ENCODE data around the gene KREMEN2.

KREMEN2 gene

GRCh38 chr16:3010510-3010909 is 46.4 kb downstream of the KREMEN2 start:
- Histone ChIP-seq H3K4me1 (ENCODE audit: control insufficient read depth in 2 of 2, insufficient read depth in 2 of 2, low read length in 2 of 2) (peaks cover 30 to 40% of the 10 kb centered on the region in 2 donors), H3K36me3 (ENCODE audit: control insufficient read depth in 2 of 2, insufficient read depth in 2 of 2, low read length in 2 of 2) (no peaks in the 10 kb centered on the region), H3K27ac (ENCODE audit: low read depth in 2 of 2, low read length in 2 of 2) (no peak overlapping the region), H3K27me3 (ENCODE audit: control insufficient read depth in 2 of 2, insufficient read depth in 2 of 2, low read length in 2 of 2) (peaks cover 0 to 13% of the 10 kb centered on the region in 2 donors), H3K4me3 (ENCODE audit: low read length in 2 of 2) (no peak overlapping the region), H3K9me3 (ENCODE audit: control insufficient read depth in 2 of 2, low read length in 2 of 2) (no peaks in the 10 kb centered on the region), H3K9ac (ENCODE audit: low read depth in 1 of 2, low read length in 2 of 2) (no peak overlapping the region)

GRCh38 chr16:3012246-3012645 is 48.2 kb downstream of the KREMEN2 start:
- Histone ChIP-seq H3K4me3 (ENCODE audit: low read length in 2 of 2) (peak overlapping the region; percentile 13 to 35), H3K9me3 (ENCODE audit: control insufficient read depth in 2 of 2, low read length in 2 of 2) (no peaks in the 10 kb centered on the region), H3K4me1 (ENCODE audit: control insufficient read depth in 2 of 2, insufficient read depth in 2 of 2, low read length in 2 of 2) (peaks cover 20 to 25% of the 10 kb centered on the region in 2 donors), H3K36me3 (ENCODE audit: control insufficient read depth in 2 of 2, insufficient read depth in 2 of 2, low read length in 2 of 2) (no peaks in the 10 kb centered on the region), H3K27me3 (ENCODE audit: control insufficient read depth in 2 of 2, insufficient read depth in 2 of 2, low read length in 2 of 2) (peaks cover 0 to 11% of the 10 kb centered on the region in 2 donors), H3K9ac (ENCODE audit: low read depth in 1 of 2, low read length in 2 of 2) (no peak overlapping the region), H3K27ac (ENCODE audit: low read depth in 2 of 2, low read length in 2 of 2) (no peak overlapping the region)

- H3K27ac ChIP-seq (ENCODE audit: low read depth in 2 of 2, low read length in 2 of 2) = no peak within 1 kb of the TSS
- H3K9me3 ChIP-seq (ENCODE audit: control insufficient read depth in 2 of 2, low read length in 2 of 2) = no peaks in the 10 kb centered on the region
- peak within 1 kb of the TSS; percentile 13 to 35 for H3K4me3 ChIP-seq (ENCODE audit: low read length in 2 of 2)
- H3K36me3 ChIP-seq (ENCODE audit: control insufficient read depth in 2 of 2, insufficient read depth in 2 of 2, low read length in 2 of 2) = no peaks in the 10 kb centered on the region
- H3K4me1 ChIP-seq (ENCODE audit: control insufficient read depth in 2 of 2, insufficient read depth in 2 of 2, low read length in 2 of 2) = peaks cover 16 to 19% of the 10 kb centered on the region in 2 donors
- peaks cover 0 to 11% of the 10 kb centered on the region in 2 donors for H3K27me3 ChIP-seq (ENCODE audit: control insufficient read depth in 2 of 2, insufficient read depth in 2 of 2, low read length in 2 of 2)
- H3K9ac ChIP-seq (ENCODE audit: low read depth in 1 of 2, low read length in 2 of 2) = peak within 1 kb of the TSS in 1 of 2 donors; percentile 6
Measured at GRCh38 chr16:3012828-3013420, 48.8 kb downstream of the KREMEN2 start, which contains the start of gene CLDN9. CLDN9 (plus strand) TSS chr16:3012923; CDS start chr16:3013363, 440 bp downstream.

GRCh38 chr16:3013491-3013951 is 49.4 kb downstream of the KREMEN2 start:
- Histone ChIP-seq H3K27ac (ENCODE audit: low read depth in 2 of 2, low read length in 2 of 2) (no peak overlapping the region), H3K9me3 (ENCODE audit: control insufficient read depth in 2 of 2, low read length in 2 of 2) (no peaks in the 10 kb centered on the region), H3K4me1 (ENCODE audit: control insufficient read depth in 2 of 2, insufficient read depth in 2 of 2, low read length in 2 of 2) (peaks cover 14 to 17% of the 10 kb centered on the region in 2 donors), H3K9ac (ENCODE audit: low read depth in 1 of 2, low read length in 2 of 2) (no peak overlapping the region), H3K4me3 (ENCODE audit: low read length in 2 of 2) (no peak overlapping the region), H3K36me3 (ENCODE audit: control insufficient read depth in 2 of 2, insufficient read depth in 2 of 2, low read length in 2 of 2) (no peaks in the 10 kb centered on the region), H3K27me3 (ENCODE audit: control insufficient read depth in 2 of 2, insufficient read depth in 2 of 2, low read length in 2 of 2) (peaks cover 4 to 7% of the 10 kb centered on the region in 2 donors)

- no peaks in the 10 kb centered on the region for H3K9me3 ChIP-seq (ENCODE audit: control insufficient read depth in 2 of 2, low read length in 2 of 2)
- H3K4me1 ChIP-seq (ENCODE audit: control insufficient read depth in 2 of 2, insufficient read depth in 2 of 2, low read length in 2 of 2) = peaks cover 11 to 13% of the 10 kb centered on the region in 2 donors
- H3K27ac ChIP-seq (ENCODE audit: low read depth in 2 of 2, low read length in 2 of 2) = no peak overlapping the region
- no peak overlapping the region for H3K9ac ChIP-seq (ENCODE audit: low read depth in 1 of 2, low read length in 2 of 2)
- no peaks in the 10 kb centered on the region for H3K36me3 ChIP-seq (ENCODE audit: control insufficient read depth in 2 of 2, insufficient read depth in 2 of 2, low read length in 2 of 2)
- H3K4me3 ChIP-seq (ENCODE audit: low read length in 2 of 2) = no peak overlapping the region
- H3K27me3 ChIP-seq (ENCODE audit: control insufficient read depth in 2 of 2, insufficient read depth in 2 of 2, low read length in 2 of 2) = peaks cover 5 to 7% of the 10 kb centered on the region in 2 donors
Measured at GRCh38 chr16:3013998-3014690, 50.1 kb downstream of the KREMEN2 start.

- Histone ChIP-seq H3K27ac (ENCODE audit: low read depth in 2 of 2, low read length in 2 of 2) (no peak overlapping the region), H3K27me3 (ENCODE audit: control insufficient read depth in 2 of 2, insufficient read depth in 2 of 2, low read length in 2 of 2) (peaks cover 5 to 7% of the 10 kb centered on the region in 2 donors), H3K36me3 (ENCODE audit: control insufficient read depth in 2 of 2, insufficient read depth in 2 of 2, low read length in 2 of 2) (no peaks in the 10 kb centered on the region), H3K9ac (ENCODE audit: low read depth in 1 of 2, low read length in 2 of 2) (no peak overlapping the region), H3K4me3 (ENCODE audit: low read length in 2 of 2) (no peak overlapping the region), H3K4me1 (ENCODE audit: control insufficient read depth in 2 of 2, insufficient read depth in 2 of 2, low read length in 2 of 2) (peaks cover 14 to 15% of the 10 kb centered on the region in 2 donors), H3K9me3 (ENCODE audit: control insufficient read depth in 2 of 2, low read length in 2 of 2) (no peaks in the 10 kb centered on the region)
Measured at GRCh38 chr16:3014971-3015370, 50.9 kb downstream of the KREMEN2 start.

- peaks cover 5% of the 10 kb centered on the region in 2 donors for H3K27me3 ChIP-seq (ENCODE audit: control insufficient read depth in 2 of 2, insufficient read depth in 2 of 2, low read length in 2 of 2)
- peaks cover 18 to 19% of the 10 kb centered on the region in 2 donors for H3K4me1 ChIP-seq (ENCODE audit: control insufficient read depth in 2 of 2, insufficient read depth in 2 of 2, low read length in 2 of 2)
- H3K36me3 ChIP-seq (ENCODE audit: control insufficient read depth in 2 of 2, insufficient read depth in 2 of 2, low read length in 2 of 2) = no peaks in the 10 kb centered on the region
- no peak overlapping the region for H3K4me3 ChIP-seq (ENCODE audit: low read length in 2 of 2)
- no peaks in the 10 kb centered on the region for H3K9me3 ChIP-seq (ENCODE audit: control insufficient read depth in 2 of 2, low read length in 2 of 2)
- H3K27ac ChIP-seq (ENCODE audit: low read depth in 2 of 2, low read length in 2 of 2) = no peak overlapping the region
- H3K9ac ChIP-seq (ENCODE audit: low read depth in 1 of 2, low read length in 2 of 2) = no peak overlapping the region
Measured at GRCh38 chr16:3015865-3016521, 51.9 kb downstream of the KREMEN2 start.

GRCh38 chr16:3017344-3017743 is 53.3 kb downstream of the KREMEN2 start:
- Histone ChIP-seq H3K4me1 (ENCODE audit: control insufficient read depth in 2 of 2, insufficient read depth in 2 of 2, low read length in 2 of 2) (peaks cover 23 to 28% of the 10 kb centered on the region in 2 donors), H3K4me3 (ENCODE audit: low read length in 2 of 2) (no peak overlapping the region), H3K27me3 (ENCODE audit: control insufficient read depth in 2 of 2, insufficient read depth in 2 of 2, low read length in 2 of 2) (peaks cover 0 to 5% of the 10 kb centered on the region in 2 donors)

More at GRCh38 chr16:3017344-3017743, 53.3 kb downstream of the KREMEN2 start:
- Histone ChIP-seq H3K36me3 (ENCODE audit: control insufficient read depth in 2 of 2, insufficient read depth in 2 of 2, low read length in 2 of 2) (no peaks in the 10 kb centered on the region), H3K27ac (ENCODE audit: low read depth in 2 of 2, low read length in 2 of 2) (no peak overlapping the region), H3K9me3 (ENCODE audit: control insufficient read depth in 2 of 2, low read length in 2 of 2) (no peaks in the 10 kb centered on the region), H3K9ac (ENCODE audit: low read depth in 1 of 2, low read length in 2 of 2) (no peak overlapping the region)

Measured in mucosa of rectum (tissue), 2 donors.